NCI-H146 treated with DMSO at 0.1 percent for 48 hours (cell line): ENCODE measurements around the gene PKHD1.

Experiments
- DNase-seq: peaks from one replicate; lab custom pipeline; 2025; ENCODE audit not compliant: unreplicated experiment; lab: John Stamatoyannopoulos, UW

The PKHD1 gene

GRCh38 chr6:52104979-52105378, 17.6 kb upstream of the PKHD1 start:
- DNase-seq: no peak

- DNase-seq: no peak
Measured at GRCh38 chr6:52103623-52104022, 16.2 kb upstream of the PKHD1 start.

- no peak for DNase-seq
Measured at GRCh38 chr6:52102405-52102804, 15.0 kb upstream of the PKHD1 start.

GRCh38 chr6:52098721-52099120, 11.3 kb upstream of the PKHD1 start:
- no peak for DNase-seq

GRCh38 chr6:52089758-52090348, 2.4 kb upstream of the PKHD1 start:
- no peak for DNase-seq

- DNase-seq: no peak
Measured at GRCh38 chr6:52086741-52087140, 672 bp downstream of the PKHD1 start.

- DNase-seq: no peak
Measured at GRCh38 chr6:52081237-52081636, 6.2 kb downstream of the PKHD1 start.

- DNase-seq: no peak
Measured at GRCh38 chr6:52077961-52078625, 9.3 kb downstream of the PKHD1 start.

GRCh38 chr6:52077180-52077884, 10.1 kb downstream of the PKHD1 start:
- DNase-seq: no peak

GRCh38 chr6:52076791-52077179, 10.6 kb downstream of the PKHD1 start:
- no peak for DNase-seq

- no peak for DNase-seq
Measured at GRCh38 chr6:52074716-52075115, 12.7 kb downstream of the PKHD1 start.

- no peak for DNase-seq
Measured at GRCh38 chr6:52074155-52074554, 13.3 kb downstream of the PKHD1 start.

- DNase-seq: no peak
Measured at GRCh38 chr6:52065621-52066020, 21.8 kb downstream of the PKHD1 start.

GRCh38 chr6:52063584-52064344, 23.6 kb downstream of the PKHD1 start:
- DNase-seq: no peak

- DNase-seq: no peak
Measured at GRCh38 chr6:52061481-52061880, 25.9 kb downstream of the PKHD1 start.

GRCh38 chr6:52059821-52060220, 27.6 kb downstream of the PKHD1 start:
- DNase-seq: no peak

- no peak for DNase-seq
Measured at GRCh38 chr6:52055451-52055850, 32.0 kb downstream of the PKHD1 start.

- DNase-seq: no peak
Measured at GRCh38 chr6:52053038-52053695, 34.2 kb downstream of the PKHD1 start.

- no peak for DNase-seq
Measured at GRCh38 chr6:52050051-52050405, 37.4 kb downstream of the PKHD1 start.

GRCh38 chr6:52049252-52050050, 38.0 kb downstream of the PKHD1 start:
- peak; percentile 2 for DNase-seq
